HL-60/S4 treated with retinoic acid at 250 ng/mL for 4 days and 3 days (cell line): ENCODE data around the gene MIER2.
"Not testable (repeated sequence)": the region's sequence is repeated elsewhere in the genome, so short reads cannot be mapped to it uniquely, and the experiment has no call there.

Experiments used
- in situ Hi-C: fragments of 300-500 bp; cut with MboI; formaldehyde crosslinking; loops from 2 replicates; pipeline ENCODE4 v1.7.0; 2022; ENCODE audit warnings: low sequenced_read_pairs

MIER2 gene

DNA sequence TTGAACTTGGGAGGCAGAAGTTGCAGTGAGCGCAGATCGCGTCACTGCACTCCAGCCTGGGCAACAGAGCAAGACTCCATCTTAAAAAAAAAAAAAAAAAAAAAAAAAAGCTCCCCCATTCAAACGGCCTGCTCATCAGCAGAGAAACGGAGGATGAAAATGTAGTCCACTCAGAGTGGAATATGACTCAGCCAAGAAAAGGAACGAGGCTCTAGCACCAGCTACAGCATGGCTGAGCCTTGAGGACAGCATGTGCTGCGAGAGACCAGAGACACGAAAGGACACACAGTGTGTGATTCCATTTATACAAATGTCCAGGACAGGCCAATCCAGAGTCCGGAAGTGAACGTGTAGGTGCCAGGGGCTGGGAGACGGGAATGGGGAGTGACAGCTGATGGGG, 18.1 kb upstream of the MIER2 start:
- in situ Hi-C loops, result no loop called here

DNA sequence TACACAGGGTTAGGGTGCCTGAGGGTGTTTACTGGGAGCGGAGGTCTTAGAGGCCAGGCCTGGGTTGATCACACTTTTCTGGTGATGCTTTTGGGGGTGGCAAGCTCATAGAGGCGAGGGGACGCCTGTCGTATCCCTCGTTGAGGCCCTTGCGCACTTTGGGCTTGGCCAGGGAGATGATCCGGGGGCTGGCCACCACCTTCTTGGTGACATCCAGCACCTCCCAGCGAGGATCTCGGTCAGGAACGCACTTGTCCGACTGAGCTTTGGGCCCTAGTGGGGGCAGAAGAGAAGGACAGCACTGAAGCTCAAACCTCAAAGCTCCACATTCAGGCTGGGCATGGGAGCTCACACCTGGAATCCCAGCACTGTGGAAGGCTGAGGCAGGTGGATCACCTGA, 17.6 kb upstream of the MIER2 start:
- in situ Hi-C loops, result no loop called here

DNA sequence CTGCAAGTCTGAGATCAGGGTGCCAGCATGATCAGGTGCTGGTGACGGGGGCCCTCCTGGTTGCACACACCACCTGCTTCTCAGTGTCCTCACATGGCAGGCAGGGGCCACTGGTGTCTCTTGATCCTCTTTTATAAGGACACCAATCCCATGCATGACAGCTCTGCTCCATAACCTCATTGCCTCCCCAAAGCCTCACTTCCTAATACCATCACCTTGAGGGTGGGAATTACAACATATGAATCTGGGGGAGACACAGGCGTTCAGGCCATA, 15.0 kb upstream of the MIER2 start:
- in situ Hi-C loops, result no loop called here

DNA sequence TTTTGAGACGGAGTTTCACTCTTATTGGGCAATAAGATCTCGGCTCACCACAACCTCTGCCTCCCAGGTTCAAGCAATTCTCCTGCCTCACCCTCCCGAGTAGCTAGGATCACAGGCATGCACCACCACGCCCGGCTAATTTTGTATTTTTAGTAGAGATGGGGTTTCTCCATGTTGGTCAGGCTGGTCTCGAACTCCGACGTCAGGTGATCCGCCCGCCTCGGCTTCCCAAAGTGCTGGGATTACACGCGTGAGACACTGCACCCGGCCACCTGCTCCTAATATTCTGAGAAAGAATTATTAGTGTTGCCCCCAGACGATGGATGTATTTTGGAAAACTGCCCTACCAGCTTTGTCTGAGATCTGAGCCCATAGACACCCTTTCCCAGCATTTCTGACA, 10.9 kb upstream of the MIER2 start:
- in situ Hi-C loops, result not testable (repeated sequence)

DNA sequence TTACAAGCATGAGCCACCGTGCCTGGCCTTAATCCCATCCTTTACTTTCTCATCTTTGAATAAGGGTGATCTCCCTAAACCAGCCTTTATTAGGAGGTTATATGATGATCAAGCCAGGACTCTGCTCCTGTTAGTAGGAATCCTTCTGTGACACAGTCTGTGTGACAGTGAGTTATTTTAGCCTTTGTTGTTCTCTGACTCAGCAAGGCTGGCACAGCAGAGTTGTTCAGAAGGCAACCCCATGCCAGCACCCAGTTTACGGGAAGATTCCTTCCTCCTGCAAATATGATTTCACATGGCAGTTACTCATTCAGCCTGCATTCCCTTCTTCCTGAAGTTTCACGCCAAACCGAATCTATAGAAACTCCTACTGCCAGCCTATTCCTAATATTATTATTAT, 10.5 kb upstream of the MIER2 start:
- in situ Hi-C loops, result no loop called here

DNA sequence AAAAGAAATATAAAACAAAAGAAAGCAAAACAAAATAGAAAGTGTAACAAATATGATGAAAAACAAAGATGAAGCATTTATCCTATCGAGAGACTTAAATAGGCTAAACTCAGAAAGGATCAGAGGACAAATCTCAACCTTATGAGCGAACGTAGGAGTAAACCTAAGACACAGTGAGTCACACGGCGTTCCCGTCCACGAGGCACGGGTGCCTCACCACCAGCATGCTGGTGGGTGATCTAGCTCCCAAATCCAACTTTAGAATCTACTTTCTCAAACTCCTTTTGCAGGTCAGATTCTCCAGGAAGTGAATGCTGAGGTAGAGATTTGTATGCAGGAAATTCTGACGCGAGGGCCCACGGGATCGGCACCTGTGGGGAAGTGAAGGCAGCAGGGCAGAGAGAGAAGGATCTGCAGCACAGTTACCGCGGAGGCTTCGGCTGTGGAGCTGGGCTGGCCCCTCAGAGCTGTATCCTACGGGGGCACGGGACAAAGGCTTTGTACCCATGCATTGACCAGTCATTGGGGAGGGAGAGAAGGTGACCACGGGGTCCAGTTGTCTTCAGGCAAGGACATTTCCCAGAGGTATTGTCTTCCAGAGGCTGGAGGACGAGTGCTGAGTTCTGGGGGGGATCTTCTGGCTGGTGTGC, 7.5 kb upstream of the MIER2 start:
- in situ Hi-C loops, result no loop called here

DNA sequence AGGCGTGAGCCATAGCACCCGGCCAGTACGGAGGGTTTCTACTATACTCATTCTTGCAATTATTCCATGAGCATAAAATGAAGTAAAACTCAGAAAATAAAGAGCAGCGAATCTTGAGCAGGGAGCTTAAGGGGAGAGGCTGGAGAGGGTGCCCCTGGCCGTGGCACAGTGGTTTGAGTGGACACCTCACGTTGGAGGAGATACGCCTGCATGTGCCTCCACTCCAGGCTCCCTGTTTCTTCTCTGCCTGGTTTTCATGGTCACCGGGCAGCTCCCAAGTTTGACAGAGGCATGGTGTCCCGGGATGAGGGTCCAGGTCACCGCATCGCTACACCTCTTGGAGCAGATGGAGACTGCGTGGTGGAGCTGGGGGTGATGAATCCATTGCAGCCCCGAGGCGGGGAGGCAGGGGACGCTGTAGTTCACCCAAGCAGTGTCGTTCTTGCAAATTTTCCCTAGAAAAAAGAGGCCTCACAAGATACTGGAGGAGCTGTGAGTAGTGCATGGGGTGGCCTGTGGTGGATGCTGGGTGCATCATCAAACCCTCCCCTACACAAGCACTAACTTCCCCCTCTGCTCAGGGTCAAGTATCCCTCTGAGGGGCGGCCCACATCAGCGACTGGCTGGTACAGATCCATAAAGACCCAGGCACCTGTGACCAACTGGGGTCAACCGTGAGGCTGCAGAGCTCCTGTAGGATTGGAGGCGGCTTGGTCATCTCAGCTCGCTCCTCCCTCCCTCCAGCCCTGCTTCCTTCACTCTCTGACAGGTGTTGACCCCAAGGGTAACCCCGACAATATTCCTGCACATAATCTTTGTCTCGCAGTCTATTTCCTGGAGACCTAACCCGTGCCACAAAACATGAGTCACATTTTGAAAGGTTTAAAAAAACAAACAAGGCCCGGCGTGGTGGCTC, 3.6 kb upstream of the MIER2 start:
- in situ Hi-C loops, result no loop called here

DNA sequence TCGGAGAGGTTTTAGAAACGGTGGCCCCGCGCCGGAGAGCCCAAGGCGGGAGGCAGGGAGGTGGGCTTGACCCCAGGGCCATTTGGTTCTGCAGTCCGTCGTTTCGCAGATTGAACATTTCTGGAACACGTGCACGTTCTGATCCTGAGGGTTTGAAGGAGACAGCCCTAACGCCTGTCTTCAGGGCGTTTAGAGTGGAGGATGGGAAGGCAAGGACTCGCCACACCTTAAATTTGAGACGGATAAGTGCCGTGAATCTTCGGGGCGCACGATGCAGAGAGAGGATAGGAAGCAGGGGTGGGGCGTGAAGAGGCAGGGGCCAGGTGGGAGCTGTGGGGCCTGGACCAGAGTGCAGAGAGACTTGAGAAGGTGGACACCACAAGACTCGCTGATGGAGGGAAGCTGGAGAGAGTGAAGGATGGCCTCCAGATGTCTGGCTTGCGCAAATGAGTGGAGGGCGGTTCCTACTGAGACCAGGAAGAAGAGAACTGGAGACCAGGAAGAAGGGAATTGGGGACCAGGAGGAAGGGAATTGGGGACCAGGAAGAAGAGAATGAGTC, 804 bp upstream of the MIER2 start:
- in situ Hi-C loops, result no loop called here

DNA sequence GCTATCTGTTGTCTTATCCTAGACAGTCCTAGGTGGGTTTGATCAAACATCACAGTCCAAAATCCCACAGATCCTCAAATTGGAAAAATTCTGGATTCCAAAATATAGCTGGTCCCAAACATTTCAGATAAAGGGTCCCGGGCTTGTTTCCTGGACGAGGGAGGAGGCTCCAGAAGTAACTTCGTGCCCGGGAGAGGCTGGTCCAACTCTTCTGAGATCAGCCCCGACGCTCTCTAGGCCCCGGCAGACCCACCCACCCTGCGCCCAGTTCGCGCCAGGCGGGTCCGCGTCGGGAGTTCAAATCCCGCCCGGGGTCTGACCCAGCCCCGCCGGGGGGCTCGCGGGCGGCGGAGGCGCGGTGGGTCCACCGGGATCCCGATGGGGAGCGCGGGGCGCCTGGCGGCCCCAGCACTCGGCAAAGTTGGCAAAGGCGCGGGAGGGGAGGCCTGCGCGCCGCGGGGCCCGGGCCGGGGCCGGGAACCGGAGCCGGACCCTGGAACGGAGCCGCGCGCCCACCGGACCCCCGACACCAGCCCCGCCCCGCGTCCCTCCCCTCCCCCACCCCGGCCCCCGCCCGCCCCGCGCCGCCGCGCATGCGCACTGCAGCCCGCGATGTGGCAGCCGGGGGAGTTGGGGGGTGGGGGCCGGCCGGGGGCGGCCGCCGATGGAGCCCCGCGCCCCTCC, 513 bp downstream of the MIER2 start:
- in situ Hi-C loops, result no loop called here

DNA sequence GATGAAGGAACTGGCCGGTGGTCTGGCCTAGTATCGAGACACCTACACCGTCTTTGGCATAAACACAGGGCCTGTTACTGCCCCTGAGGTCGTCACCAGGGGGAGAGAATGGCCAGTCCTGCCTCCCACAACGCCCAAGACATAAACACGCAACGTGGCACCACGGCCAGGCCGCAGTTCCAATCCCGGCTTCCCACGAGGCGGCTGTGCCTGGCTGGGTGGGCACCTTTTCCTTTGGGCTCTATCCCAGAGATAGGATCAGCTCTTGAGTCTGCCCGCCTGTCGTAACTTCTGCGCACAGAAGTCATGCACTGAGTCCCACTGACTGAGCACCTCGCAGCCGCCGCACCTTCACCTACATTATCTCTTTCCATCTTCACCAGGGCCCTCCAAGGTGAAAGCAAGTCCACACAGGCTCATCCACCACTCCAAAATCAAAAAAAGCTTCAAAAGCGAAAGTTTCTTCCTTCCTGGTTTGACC, 1.1 kb downstream of the MIER2 start:
- in situ Hi-C loops, result no loop called here

DNA sequence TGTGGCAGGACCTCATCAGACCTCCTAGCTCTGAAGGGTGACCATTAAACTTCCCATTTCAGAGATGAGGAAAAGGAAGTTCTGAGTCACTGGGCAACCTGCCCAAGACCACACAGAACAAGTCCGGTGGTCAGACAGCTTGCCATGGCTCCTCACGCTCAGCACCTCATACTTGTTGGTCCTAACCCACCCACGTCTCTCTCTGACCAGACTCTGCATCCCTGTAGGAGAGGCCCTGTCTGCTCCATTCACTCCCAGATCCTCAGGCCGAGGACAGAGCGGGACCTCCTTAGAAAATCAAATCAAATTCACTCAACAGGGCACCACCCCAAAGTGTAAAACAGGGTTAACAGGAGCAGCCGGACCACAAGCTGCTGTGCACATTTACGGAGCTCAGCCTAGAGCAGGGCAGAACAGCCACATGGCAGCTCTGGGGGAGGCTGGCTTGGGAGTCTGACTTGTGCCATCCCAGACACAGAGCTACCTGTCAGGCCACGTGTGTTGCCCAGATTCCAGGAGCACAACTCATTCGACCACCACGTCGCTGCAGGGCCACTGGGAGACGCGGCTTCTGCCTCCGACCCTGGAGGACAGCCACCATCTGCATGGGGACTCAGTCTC, 1.7 kb downstream of the MIER2 start:
- in situ Hi-C loops, result no loop called here

DNA sequence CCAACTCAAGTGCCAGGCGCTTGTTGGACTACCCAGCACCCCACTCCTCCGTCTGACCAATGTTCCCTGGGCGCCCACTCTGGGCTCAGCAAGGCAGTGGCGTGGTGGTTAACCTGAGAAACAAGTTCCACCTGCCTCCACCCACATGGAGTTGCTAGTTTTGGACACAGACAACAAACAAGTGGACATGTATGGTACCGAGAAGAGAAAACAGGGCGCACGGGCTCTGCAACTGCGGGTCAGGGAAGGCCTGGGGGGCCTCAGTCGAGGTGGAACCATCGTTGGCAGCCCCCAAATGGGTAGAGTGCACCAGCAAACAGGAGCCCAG, 2.5 kb downstream of the MIER2 start:
- in situ Hi-C loops, result no loop called here

DNA sequence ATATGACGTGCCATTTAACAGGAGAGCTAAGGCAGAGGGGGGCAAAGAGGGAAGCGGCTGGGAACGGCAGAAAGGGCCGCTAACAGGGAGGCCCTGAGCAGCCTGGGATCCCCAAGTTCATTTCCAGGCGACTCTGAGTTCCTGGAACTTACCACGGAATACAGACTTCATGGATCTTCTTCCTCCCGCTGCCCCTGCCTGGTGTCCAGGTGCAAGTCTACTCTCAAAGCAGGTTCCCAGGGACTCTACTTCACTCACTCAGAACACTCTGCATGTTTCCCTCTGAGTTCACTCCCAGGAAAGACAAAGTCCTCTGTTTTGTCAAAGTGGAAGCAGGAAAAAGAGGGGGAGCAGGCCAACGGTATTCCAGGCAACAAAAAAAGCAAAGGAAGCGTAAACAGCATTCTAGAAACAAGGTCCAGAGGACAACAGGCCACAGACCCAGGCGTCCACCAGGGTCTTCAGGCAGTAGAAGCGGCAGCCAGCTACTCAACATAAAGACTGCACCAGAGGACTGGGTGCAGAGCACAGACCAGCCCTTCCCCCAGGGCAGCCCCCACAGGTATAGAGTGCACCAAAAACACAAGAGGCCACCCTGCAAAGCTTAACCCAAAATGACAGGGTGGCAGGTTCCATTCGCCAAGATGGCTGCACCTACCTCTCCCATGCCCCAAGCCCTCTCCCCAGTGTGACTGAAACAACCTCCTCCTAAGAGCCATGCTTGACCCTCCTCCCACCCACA, 3.0 kb downstream of the MIER2 start:
- in situ Hi-C loops, result no loop called here

DNA sequence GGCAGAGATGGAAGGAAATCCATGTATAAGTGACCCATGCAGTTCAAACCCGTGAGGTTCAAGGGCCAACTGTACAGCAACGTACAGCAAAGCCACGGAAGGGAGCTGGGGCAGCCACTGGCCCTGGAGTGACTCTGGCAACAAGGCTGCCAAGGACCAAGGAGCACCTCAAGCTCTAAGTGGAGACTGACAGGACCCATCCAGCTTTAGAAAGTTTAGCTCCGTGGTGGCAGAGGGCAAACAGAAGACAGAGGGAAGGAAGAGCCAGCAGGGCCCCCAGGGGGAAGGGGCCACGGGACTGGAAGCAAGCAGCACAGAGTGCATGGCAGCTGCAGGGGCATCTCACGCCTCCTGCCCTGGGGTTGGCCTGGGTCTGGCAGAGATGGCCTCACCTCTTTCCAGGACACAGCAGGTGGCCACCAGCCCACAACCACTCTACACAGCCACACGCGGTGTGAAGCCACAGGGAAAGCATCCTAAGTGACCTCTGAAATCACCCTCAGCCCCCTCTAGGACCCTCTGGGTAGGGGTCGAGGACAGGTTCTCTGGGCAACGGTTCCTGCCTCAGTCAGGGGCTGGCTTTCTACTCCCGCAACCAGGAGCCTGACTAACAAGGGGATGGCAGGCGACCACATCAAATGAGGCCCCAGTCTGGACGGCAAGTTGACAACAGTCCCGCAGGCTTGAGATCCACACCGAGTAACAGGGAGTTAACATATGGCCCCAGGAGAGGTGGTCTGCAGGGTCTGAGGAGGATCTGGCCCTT, 3.8 kb downstream of the MIER2 start:
- in situ Hi-C loops, result no loop called here

DNA sequence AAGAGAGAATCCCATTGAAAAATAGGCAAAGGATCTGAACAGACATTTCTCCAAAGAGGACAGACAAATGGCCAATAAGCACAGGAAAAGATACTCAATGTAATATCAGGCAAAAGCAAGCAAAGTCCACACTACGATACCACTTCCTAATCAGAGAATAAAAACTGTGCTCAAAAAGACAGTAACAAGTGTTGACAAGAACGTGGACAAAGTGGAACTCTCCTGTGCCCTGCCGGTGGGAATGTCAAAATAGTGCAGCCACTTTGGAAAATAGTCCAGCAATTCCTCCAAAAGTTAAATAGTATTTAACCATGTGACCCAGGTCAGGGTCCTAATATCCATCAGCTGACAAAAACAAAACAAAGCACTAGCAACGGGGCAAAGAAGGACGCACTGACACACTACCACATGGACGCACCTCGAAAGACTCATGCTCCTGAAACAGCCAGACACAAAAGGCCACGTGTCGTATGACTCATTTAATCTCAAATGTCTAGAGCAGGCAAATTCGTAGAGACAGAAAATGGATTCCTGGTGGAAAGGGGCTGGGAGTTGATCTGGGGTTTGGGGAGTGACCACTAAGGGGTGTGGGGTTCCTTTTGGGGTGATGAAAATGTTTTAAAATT, 5.2 kb downstream of the MIER2 start:
- in situ Hi-C loops, result no loop called here

DNA sequence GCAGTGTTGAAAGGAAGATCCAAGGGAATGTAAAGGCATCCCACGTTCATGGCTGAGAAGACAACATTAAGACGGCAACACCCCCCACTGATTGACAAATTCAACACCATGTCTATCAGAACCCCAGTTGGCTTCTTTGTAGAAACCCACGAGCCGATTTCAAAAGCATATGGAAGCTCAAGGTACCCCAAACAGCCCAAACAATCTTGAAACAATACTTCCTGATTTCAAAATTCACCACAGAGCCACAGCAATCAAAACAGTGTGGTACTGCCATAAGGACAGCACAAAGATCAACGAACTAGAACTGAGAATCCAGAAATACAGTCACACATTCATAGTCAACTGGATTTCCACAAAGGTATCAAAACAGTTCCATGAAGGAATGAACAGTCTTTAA, 6.2 kb downstream of the MIER2 start:
- in situ Hi-C loops, result no loop called here

DNA sequence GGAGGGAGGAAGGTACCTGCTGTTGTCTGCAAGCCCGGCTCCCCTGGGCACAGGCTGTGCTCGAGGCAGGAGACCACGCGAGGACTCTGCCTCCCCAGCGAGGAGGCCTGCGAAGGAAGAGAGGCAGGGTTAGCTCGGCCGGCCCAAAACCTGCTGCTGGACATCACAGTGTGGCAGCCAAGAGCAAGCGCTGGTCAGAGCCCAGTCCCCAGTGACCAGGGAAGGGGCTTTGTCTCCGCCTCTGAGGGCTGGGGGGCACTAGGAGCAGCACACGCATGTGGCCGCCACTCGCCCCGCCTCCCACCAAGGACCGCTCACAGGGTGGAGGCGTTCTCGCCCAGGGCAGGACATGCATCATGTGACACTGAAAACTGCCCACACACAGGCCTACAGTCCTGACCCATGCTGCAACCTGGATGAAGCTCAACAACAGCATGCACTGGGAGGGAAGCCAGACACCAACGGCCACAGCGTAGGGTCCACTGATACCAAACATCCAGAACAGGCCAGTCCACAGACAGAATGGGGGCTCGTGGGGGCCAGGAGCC, 8.5 kb downstream of the MIER2 start:
- in situ Hi-C loops, result no loop called here

DNA sequence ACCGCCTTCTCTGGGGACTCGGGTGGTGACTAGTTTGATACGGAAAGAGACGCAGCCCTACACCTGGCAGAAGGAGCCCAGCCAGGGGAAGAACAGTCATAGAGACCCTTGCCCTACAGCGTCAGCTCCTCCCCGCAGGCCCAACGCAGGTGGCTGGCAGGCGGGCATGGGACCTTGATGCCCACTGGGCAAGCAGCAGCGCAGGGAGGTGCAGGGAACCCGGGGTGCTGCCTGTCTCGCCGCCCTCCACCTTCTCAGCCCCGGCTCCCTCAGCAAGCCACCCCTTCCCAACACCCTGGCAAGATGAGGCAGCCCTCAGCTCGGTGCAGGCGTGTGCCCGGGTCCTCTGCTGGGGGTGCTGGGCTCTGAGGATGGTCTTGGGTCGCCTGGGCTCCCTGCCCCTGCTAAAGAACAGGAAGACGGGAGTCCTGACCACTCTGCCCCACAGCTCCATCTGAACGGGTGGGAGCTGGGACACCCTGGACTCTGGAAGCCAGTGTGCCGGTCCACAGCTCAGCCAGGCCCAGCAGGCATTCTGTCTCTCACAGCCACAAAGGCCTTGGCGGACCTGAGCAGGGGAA, 9.0 kb downstream of the MIER2 start:
- in situ Hi-C loops, result no loop called here

DNA sequence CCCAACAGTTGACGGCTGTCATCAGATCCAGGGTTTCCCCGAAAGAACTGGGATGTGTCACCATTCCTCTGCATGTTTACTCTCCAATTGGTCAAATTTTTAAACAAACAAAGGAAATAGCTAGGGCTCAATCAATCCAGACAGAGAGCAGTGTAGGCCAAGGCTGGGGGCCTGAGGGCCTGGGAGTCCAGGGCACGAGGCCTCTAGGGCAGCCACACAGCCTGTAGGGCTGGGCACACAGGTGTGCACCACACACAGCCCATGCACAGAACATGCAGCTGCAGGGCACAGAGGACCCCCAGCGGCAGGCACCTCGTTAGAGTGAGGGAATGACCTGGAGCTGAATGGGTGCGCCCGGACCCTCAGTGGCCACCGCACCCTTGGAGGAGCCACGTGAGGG, 9.5 kb downstream of the MIER2 start:
- in situ Hi-C loops, result no loop called here
